ENCODE results near the gene SH2D6. TPM values are rescaled to one million over a fixed set of nuclear protein-coding genes. Genes with fewer than 3 reads are reported as not detected.

The SH2D6 gene
- total and polyA plus RNA-seq, 2 of the 8 experiments (the other 6 are each of a cell fraction or from before 2014, with no cell fraction given), result 0.42 TPM; not detected in 1

DNA sequence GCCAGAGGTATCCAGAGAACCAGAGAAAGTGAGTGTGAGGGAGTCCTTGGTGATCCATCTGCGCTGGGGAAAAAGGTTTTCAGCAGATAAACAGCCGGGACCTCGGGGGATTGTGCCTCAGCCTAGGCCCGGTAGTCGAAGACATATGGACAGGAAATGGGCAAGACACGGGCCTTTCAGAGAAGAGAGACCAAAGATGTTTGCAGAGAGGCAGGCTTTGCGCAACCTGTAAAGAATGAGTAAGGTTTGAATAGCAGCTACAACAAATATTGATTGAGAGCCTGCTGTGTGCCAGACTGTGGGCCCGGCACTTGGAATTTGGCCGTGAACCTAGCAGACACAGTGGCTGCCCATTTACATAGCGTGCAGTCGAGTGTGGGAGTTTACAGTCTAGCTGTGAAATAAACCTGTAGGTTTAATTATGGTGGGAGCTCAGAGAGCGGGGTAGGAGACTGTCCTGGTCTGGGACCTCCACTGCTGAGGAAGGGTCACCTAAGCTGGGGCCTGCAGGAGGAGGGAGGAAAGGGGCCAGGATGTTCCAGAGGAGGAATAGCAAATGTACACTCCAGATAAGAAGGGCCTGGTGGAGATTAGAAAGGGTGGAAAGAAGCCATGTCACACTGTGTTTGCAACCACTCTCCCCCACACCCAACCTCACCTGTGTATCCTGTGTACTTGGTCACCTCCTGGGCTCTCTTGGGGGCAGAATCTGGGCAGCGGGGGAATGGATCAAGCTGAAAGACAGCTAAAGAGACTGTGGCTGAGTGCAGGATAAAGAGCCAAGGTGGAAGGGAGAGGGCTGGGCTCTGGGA lies 3.0 kb downstream of the SH2D6 start:
- no peak overlapping the region for H3K56ac ChIP-seq (replicated peaks; ENCODE audit: insufficient read length, low read depth, low read length)
- no peaks in the 10 kb centered on the region for H3K36me3 ChIP-seq (ENCODE audit: control insufficient read depth in 2 of 4, insufficient read depth in 4 of 4, low read length in 3 of 4)
- no peaks in the 10 kb centered on the region for H3K79me1 ChIP-seq (ENCODE audit: low read depth, low read length)
- no peak overlapping the region for H2BK15ac ChIP-seq (ENCODE audit: low read length)
- no peak overlapping the region for H3K4me3 ChIP-seq (ENCODE audit: extremely low read depth in 1 of 4, insufficient read depth in 2 of 4, low read depth in 3 of 4, low read length in 4 of 4)
- CTCF ChIA-PET (ENCODE audit: partially characterized antibody), result interaction anchor here (0.5 to 15.1 kb wide), 43 partner anchors 9 to 739 kb away, joined by 3 to 259 read pairs (median 5); partner anchors contain the start of genes C2orf68, CAPG, MAT2A and RNF181
- no peaks in the 10 kb centered on the region for H3K9me3 ChIP-seq (ENCODE audit: insufficient read depth in 2 of 2, low read depth in 1 of 2, low read length in 1 of 2)
- 0 out of 2 replicates have a peak overlapping the region, but pooled peaks have one; percentile 71 for H3K18ac ChIP-seq (ENCODE audit: extremely low read depth, low read length)
- POLR2A ChIA-PET (ENCODE audit: partially characterized antibody), result interaction anchor here (1.2 to 55.3 kb wide), 5 partner anchors 9 to 126 kb away, joined by 4 to 1889 read pairs (median 5); partner anchors contain the start of genes GGCX and MAT2A
- H3K4me2 ChIP-seq (ENCODE audit: insufficient read depth in 1 of 2, low read depth in 2 of 2, low read length in 2 of 2), result peak overlapping the region in 1 of 2 experiments; percentile 27; a peak in 1 of 4 replicates
- 0 out of 2 replicates have a peak overlapping the region, but pooled peaks have one; percentile 57 for H2AFZ ChIP-seq (ENCODE audit: low read length)
- H4K20me1 ChIP-seq (replicated peaks in 1 of 2; ENCODE audit: control insufficient read depth in 1 of 2, insufficient read depth in 2 of 2, low read length in 2 of 2), result no peaks in the 10 kb centered on the region
- H3K23ac ChIP-seq (ENCODE audit: insufficient read length), result no peak overlapping the region
- H3K79me2 ChIP-seq (ENCODE audit: control insufficient read depth in 1 of 2, insufficient read depth in 2 of 2, low read length in 2 of 2), result no peaks in the 10 kb centered on the region
- peak overlapping the region; percentile 84 for H3K4ac ChIP-seq (replicated peaks; ENCODE audit: insufficient read length, low read depth, low read length)
- H3K27me3 ChIP-seq (replicated peaks in 1 of 4; ENCODE audit: control insufficient read depth in 3 of 4, extremely low read depth in 1 of 4, insufficient read depth in 3 of 4, low read length in 3 of 4), result peaks cover 0 to 2% (median 0%) of the 10 kb centered on the region in 4 experiments; a peak in 1 of 7 replicates
- peak overlapping the region; percentile 61; the same call in 1 of the 2 replicates for H2BK20ac ChIP-seq (ENCODE audit: low read length)
- no peak overlapping the region for H3K14ac ChIP-seq (ENCODE audit: insufficient read length)
- WGBS, 2 experiments (ENCODE audit: extremely low coverage in 1 of 2, insufficient coverage in 1 of 2, insufficient read length in 1 of 2, insufficient replicate concordance in 2 of 2, low coverage in 1 of 2, low lambda C conversion rate in 2 of 2, missing lambda C conversion rate in 1 of 2), result 81% methylated on average over 13 of the region's 13 CpGs; no CpG with 5 or more reads in 1 of the 2 experiments
- peak overlapping the region; percentile 54; the same call in 1 of the 2 replicates for H4K8ac ChIP-seq (ENCODE audit: extremely low read depth, insufficient read depth, low read length)
- H4K5ac ChIP-seq (ENCODE audit: insufficient read length, low read depth, low read length), result no peak overlapping the region
- FAIRE-seq (no peak), DNase-seq (ENCODE audit: low read depth in 1 of 2, low spot score in 2 of 2) (no peak)
- no peak overlapping the region for H2BK120ac ChIP-seq (replicated peaks; ENCODE audit: low read depth, low read length)
- H3K9ac ChIP-seq (replicated peaks in 1 of 4; ENCODE audit: extremely low read depth in 1 of 4, low read depth in 3 of 4, low read length in 3 of 4), result no peak overlapping the region
- H3K4me1 ChIP-seq (replicated peaks in 1 of 4; ENCODE audit: control insufficient read depth in 3 of 4, insufficient read depth in 4 of 4, low read length in 3 of 4), result peaks cover 0 to 20% (median 13%) of the 10 kb centered on the region in 4 experiments; a peak in 6 of 7 replicates
- peak overlapping the region; percentile 72 for H4K91ac ChIP-seq (replicated peaks; ENCODE audit: insufficient read length, low read length)
- H2BK12ac ChIP-seq (ENCODE audit: low read depth, low read length), result peak overlapping the region; percentile 87; the same call in 1 of the 2 replicates
- no peak overlapping the region for H3K27ac ChIP-seq (ENCODE audit: low read depth, low read length)
- no peak overlapping the region for H2AK5ac ChIP-seq (ENCODE audit: low read depth, low read length)
- H2BK5ac ChIP-seq (ENCODE audit: low read depth, low read length), result 0 out of 2 replicates have a peak overlapping the region, but pooled peaks have one; percentile 26
- H3K23me2 ChIP-seq (ENCODE audit: low read depth, low read length), result peaks cover 2% of the 10 kb centered on the region; the same call in 1 of the 2 replicates
- no peak for TF ChIP-seq ZNF274 (IDR thresholded peaks at IDR 0.05; ENCODE audit: borderline replicate concordance, extremely low read depth, low read length)
- no peak for TF ChIP-seq CHD2 (IDR thresholded peaks at IDR 0.05; ENCODE audit: low read length)
- no peak for TF ChIP-seq SIRT6 (IDR thresholded peaks at IDR 0.05; ENCODE audit: low read length)
- no peak for TF ChIP-seq TCF12 (IDR thresholded peaks at IDR 0.05; ENCODE audit: low read depth, low read length)
- no peak for TF ChIP-seq NANOG (IDR thresholded peaks at IDR 0.05; ENCODE audit: insufficient read depth, low read depth, low read length, poor library complexity, severe bottlenecking)
- TF ChIP-seq KDM1A (IDR thresholded peaks at IDR 0.05; ENCODE audit: borderline replicate concordance, low read length), result no peak
- TF ChIP-seq HDAC6 (IDR thresholded peaks at IDR 0.05; ENCODE audit: low read depth, low read length), result no peak
- TF ChIP-seq CREB1 (IDR thresholded peaks at IDR 0.05), result no peak
- TF ChIP-seq RFX5 (IDR thresholded peaks at IDR 0.05; ENCODE audit: borderline replicate concordance, low read depth, low read length), result no peak
- TF ChIP-seq ASH2L (IDR thresholded peaks at IDR 0.05; ENCODE audit: low read length), result no peak
- no peak for TF ChIP-seq SP1 (IDR thresholded peaks at IDR 0.05; ENCODE audit: low read depth, low read length)
- no peak for TF ChIP-seq TEAD4 (IDR thresholded peaks at IDR 0.05; ENCODE audit: low read depth, low read length)
- TF ChIP-seq BRCA1 (IDR thresholded peaks at IDR 0.05; ENCODE audit: low read depth, low read length), result no peak

Measured in H1 (cell line).